MM.1S (cell line): ENCODE data around the gene RASGRP1.

Source experiments
- EZH2 ChIP-seq: fragments of 300-600 bp; sonication (generic); optimal IDR thresholded peaks from 2 replicates; pipeline ENCODE3; 2017; ENCODE audit warnings: low read depth, mild to moderate bottlenecking, antibody characterized with exemption, low read length, mixed read lengths
- TF ChIP-seq, protein P1 (sequence below): fragments of 300-600 bp; sonication (generic); IDR thresholded peaks from 2 replicates; pipeline ENCODE4 v1.5.1; 2016; ENCODE audit warnings: antibody characterized with exemption, low read length, mixed read lengths

DNA sequence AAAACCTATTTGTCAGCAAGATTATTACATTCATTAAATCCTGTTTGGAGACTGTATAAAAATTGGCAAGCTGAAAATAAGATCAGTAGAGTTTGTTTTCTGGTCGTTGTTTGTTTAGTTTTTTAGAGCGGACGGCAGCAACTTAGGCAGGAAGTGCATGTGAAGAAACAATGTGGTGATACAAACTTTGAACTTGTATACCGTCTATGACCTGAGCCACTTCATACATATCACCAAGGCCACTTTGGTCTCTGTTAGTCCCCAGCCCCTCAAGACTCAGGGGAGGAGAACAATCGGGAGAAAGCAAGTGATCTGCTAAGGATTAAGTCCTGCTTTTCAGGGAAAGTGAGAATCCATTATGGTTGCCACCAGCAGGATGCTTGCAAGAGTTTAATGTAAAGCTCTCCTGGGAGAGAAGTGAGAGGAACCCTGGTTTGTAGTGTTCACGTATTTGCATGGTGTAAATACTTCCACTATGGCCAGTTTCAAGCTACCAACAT lies 31.1 kb downstream of the RASGRP1 start:
- TF ChIP-seq, protein P1, sequence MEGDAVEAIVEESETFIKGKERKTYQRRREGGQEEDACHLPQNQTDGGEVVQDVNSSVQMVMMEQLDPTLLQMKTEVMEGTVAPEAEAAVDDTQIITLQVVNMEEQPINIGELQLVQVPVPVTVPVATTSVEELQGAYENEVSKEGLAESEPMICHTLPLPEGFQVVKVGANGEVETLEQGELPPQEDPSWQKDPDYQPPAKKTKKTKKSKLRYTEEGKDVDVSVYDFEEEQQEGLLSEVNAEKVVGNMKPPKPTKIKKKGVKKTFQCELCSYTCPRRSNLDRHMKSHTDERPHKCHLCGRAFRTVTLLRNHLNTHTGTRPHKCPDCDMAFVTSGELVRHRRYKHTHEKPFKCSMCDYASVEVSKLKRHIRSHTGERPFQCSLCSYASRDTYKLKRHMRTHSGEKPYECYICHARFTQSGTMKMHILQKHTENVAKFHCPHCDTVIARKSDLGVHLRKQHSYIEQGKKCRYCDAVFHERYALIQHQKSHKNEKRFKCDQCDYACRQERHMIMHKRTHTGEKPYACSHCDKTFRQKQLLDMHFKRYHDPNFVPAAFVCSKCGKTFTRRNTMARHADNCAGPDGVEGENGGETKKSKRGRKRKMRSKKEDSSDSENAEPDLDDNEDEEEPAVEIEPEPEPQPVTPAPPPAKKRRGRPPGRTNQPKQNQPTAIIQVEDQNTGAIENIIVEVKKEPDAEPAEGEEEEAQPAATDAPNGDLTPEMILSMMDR = no peak
- no peak for TF ChIP-seq EZH2
